Fibroblast of mammary gland (primary cell): ENCODE measurements around the gene RAB11FIP5.
A peak's percentile ranks its signal among the peaks of the same experiment; 100 is the strongest.

ENCODE experiments used
- DNase-seq: peaks from one replicate; pipeline ENCODE4 v3.0.0-alpha.2; 2010; ENCODE audit warnings: low read depth
- H3K4me3 ChIP-seq: 2 replicates; pipeline ENCODE4 v1.5.1; 2011; ENCODE audit warnings: low read depth, mild to moderate bottlenecking, low read length, moderate library complexity; ENCODE audit not compliant: control insufficient read depth
- TF ChIP-seq, protein P1 (sequence below): conservative IDR thresholded peaks from 2 replicates; pipeline ENCODE4 v1.5.1; 2011; ENCODE audit warnings: low read depth, low read length, inconsistent platforms; ENCODE audit not compliant: control insufficient read depth, insufficient read depth

Gene RAB11FIP5

GRCh38 chr2:73031725-73032701 lies 80.7 kb downstream of the RAB11FIP5 start:
- no peak for DNase-seq
- TF ChIP-seq, protein P1, sequence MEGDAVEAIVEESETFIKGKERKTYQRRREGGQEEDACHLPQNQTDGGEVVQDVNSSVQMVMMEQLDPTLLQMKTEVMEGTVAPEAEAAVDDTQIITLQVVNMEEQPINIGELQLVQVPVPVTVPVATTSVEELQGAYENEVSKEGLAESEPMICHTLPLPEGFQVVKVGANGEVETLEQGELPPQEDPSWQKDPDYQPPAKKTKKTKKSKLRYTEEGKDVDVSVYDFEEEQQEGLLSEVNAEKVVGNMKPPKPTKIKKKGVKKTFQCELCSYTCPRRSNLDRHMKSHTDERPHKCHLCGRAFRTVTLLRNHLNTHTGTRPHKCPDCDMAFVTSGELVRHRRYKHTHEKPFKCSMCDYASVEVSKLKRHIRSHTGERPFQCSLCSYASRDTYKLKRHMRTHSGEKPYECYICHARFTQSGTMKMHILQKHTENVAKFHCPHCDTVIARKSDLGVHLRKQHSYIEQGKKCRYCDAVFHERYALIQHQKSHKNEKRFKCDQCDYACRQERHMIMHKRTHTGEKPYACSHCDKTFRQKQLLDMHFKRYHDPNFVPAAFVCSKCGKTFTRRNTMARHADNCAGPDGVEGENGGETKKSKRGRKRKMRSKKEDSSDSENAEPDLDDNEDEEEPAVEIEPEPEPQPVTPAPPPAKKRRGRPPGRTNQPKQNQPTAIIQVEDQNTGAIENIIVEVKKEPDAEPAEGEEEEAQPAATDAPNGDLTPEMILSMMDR, result no peak
- no peak overlapping the region for H3K4me3 ChIP-seq

DNA sequence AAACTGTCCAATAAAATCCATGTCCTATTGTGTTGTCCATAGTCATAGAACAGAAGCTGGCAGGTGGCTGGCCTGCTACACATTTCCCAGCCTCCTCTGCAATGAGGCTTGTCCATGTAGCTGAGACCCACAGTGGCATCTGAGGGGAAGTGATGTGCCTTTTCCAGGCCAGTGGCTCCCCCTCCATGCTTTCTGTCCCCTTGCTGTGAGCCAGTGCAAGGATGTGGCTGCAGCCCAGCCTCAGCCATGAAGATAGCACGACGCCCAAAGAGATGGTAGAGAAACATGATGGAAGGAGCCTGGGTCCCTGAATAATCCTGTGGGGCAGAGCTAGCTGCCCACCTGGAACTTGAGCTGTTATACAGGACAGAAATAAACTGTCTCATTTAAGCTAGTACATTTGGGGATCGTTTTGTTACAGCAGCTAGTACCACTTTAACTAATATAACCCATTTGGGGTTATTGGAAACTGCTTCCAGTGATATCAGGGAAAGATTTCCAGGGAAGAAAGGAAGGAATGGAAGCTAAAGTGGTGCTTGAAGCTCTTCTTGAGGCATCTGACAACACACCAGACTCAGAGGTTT lies 81.6 kb downstream of the RAB11FIP5 start:
- DNase-seq, result no peak
- TF ChIP-seq, protein P1, result no peak
- no peak overlapping the region for H3K4me3 ChIP-seq

GRCh38 chr2:73028841-73029240 lies 83.9 kb downstream of the RAB11FIP5 start:
- TF ChIP-seq, protein P1, result no peak
- H3K4me3 ChIP-seq, result no peak overlapping the region
- peak; percentile 74 for DNase-seq

GRCh38 chr2:73027340-73027739 lies 85.4 kb downstream of the RAB11FIP5 start:
- no peak for DNase-seq
- H3K4me3 ChIP-seq, result no peak overlapping the region
- TF ChIP-seq, protein P1, result no peak

- H3K4me3 ChIP-seq, result no peak overlapping the region
- TF ChIP-seq, protein P1, result no peak
- DNase-seq, result no peak
Measured at GRCh38 chr2:73023497-73023896, 89.3 kb downstream of the RAB11FIP5 start.
